HG03378 (cell line): ENCODE results near the gene KCNQ5.
A peak's percentile ranks its signal among the peaks of the same experiment; 100 is the strongest.

Experiments
- ATAC-seq: cut with Tn5 transposase; IDR thresholded peaks from one replicate; pipeline ENCODE4 v1.9.1; 2021; ENCODE audit warnings: mild to moderate bottlenecking, moderate library complexity; ENCODE audit not compliant: unreplicated experiment

Gene KCNQ5

DNA sequence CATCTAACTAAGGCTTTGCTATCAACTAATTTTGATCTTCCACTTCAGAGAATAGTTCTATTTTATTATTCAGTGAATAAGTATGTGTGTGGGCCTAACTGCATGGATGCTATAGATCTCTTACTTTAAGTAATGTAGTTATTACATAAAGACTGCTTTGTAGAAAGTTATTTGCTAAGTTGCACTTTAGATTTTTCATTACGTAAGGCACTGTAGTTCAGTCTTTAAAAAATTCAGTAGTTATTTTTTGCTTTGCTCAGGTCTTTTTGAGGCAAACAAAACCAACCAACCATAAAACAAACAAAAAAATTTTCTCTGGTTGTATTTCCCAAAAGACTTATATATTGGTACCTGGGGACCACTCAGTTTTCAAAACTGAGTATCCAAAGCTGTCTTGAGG lies 53.0 kb downstream of the KCNQ5 start:
- ATAC-seq, result no peak

DNA sequence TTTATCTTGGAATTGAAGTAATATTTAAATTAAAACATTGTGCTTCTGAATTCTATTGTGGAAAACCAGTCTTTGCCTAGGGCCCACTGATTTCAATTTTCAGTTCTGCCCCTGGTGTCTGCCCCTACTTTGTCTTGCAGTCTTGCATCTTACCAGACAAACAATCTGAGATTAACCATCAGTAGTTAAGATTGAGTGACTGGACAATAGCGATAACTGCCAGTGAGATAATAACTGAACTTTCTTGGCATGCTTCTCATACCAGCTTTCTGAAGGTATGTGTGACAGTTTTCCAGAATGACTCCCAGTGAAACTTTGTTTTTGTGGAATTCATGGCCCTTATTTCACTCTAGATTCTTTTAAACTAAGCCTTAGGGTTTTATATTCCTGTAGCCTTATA lies 53.5 kb downstream of the KCNQ5 start:
- no peak for ATAC-seq

DNA sequence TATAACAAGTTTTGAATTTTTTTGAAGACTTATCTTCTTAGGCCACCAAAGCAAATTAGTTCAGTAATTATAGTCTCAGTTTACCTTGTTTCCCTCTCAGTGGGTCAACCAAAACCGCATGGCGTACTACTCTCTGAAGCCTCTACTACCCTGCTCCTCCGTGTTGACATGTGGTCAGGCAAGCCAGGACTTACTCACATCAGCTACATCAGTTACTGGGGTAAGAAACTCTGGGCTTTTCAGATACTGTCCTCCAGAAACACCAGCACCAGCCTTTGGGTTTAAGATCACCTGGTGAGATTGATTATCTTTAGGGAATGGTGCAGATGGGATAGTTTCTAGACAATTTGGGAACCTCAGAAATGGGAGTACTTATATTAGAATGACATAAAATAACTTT lies 55.1 kb downstream of the KCNQ5 start:
- no peak for ATAC-seq

DNA sequence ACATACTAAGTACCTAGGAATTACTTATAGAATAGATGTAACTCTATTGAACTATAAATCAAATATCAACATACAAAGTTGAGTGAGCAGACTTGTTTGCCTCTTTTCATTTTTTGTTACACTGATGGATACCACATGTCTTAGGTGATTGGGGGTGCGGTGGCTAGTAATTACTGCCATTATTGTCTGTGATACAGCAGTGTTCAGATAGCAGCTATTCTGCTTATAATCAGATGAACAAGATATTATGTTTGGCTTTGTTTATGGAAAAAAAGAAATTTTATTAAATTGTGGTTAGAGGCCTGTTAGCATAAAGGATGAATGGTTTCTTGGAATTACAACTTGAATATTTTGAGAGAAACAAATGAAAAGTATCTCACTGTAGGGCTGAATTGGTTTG lies 55.9 kb downstream of the KCNQ5 start:
- no peak for ATAC-seq

DNA sequence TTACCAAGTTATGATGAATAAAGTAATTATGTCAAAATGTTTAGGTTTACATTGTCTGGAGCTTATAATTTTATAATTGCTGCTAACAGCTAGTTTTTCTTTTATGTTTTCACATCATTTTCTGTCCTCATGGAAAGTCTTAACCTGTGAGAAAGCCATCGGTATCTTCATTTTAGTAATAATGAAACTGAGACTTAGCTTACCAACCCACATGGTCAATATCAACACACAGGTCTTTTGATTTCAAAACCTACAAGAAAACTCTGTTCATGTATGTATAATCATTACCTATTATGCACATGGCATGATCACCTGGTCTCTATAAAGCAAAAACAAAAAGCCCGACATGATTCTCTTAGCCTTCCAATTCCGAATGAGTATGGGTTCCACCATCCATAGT lies 61.9 kb downstream of the KCNQ5 start:
- ATAC-seq, result peak; percentile 96

DNA sequence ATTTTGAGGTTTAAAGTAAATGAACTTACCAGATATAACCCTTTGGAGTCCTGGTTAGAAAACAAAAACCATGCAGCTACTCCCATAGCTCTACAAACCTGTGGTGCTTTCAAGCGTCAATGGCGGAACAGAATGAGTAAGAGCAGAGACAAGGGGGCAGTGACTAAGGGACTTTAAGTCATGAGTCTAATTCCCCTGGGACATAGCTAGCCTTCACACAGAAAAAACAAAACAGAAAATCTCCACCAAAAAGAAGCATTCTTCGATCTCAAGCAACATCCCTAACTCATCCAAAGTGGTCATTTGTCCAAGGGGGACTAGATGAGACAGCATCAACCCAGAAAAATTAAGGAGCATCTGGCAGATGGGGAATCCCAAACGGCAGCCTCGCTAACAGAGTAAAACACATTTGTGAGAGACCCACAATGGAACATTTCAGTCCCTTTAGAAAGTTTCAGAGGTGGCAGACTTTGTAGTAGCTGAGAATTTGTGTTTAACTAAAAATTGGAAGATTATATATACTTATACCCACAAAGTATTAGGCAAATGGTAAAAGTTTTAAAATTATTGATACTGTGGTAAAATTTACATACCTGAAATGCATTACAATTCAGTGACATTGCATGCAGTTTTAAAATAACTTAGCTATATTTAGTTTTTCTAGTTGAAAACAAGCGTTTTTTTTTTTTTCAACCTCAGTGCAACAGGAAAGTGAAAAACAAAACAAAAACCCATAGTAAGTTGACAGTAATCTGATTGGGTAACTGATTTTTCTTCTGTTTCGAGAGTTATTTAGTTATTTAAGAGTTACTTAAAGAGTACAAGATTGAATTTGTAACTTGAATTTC lies 67.5 kb downstream of the KCNQ5 start:
- peak; percentile 88 for ATAC-seq

DNA sequence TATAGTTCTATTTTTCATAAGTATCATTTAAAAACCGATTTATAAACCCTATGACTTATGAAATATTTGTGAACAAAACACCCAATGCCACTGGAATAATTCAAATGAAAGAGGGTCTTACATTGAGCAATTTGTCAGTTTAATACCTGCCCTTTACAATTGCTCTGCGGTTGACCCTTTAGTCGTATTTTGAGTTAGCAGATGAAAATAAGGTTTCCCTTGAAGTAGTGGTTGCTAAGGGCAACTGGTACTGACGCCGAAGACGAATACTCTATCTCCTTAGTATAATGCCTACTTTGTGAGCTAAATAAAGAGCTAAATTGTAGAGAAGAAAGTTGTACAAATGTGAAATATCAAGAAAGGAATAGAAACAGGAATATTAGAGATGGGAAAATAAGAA lies 69.4 kb downstream of the KCNQ5 start:
- no peak for ATAC-seq

DNA sequence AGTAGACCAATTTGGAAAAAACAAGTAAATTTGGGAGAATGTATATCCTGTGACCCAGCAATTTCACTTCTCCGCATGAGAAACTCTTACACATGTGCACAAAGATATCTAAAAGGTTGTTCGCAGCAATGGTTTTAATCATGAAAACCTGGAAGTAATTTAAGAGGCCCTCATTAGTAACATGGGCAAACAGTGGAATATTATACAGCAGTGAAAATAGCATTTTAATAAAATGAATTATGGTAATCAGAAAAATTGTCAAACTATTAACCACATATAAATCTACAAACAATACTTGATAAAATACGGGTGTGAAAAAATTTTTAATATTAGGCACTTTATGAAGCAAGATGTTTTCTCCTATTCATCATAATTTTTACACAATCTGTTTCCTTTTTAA lies 74.2 kb downstream of the KCNQ5 start:
- ATAC-seq, result no peak

DNA sequence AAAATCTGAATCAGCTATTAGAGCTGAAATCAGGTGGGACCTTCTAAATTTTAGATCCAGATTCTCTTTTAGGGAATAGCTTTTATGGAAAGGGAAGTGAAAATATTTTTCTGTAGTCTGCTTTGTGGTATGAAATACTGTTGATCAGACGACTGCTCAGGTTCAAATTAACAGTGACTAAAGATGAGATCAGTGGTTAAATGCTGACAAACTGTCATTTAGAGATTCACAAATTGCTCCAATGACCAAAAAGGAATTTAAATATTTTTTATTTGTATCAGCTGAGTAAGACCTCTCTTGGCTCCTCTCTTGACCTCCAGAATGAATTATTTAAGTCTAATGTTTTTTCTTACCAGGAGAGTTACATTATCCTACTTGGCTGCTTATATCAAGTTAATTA lies 77.3 kb downstream of the KCNQ5 start:
- no peak for ATAC-seq

DNA sequence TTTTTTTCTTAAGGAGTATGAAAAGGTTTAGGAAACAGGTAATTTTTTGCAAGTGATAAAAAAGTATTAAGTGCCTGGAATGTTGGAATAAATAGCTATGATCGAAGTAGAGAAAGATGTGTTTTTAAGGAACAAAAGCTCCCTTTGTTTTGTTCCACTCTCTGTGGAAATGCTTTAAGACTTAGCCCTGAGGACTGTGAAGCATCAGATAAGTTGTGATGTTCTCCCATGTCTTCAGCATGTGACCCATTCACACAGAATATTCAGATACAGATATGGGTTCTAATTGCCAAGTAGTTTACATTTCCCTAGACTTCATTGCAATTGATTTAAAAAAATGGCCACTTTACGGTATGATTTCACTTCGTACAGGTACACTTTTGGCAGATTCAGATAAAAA lies 80.6 kb downstream of the KCNQ5 start:
- no peak for ATAC-seq

DNA sequence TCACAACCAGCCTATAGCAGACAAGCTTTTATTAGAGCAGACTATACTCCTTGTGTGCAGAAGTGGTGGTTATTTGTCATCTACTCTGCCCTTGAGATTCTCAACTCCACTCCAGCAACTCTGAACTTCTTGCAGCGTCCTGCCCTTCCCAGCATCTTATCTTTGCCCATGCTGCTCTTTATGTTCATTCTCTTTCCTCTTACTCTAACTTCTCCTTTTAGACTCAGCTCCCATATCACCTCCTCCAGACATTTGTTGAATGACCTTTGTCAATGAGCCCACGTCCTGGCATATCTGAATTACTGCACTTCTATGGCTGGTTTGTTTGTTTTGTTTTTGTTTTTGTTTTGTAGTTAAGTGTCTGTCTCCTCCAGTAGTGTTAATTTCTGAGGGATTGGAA lies 81.2 kb downstream of the KCNQ5 start:
- no peak for ATAC-seq

DNA sequence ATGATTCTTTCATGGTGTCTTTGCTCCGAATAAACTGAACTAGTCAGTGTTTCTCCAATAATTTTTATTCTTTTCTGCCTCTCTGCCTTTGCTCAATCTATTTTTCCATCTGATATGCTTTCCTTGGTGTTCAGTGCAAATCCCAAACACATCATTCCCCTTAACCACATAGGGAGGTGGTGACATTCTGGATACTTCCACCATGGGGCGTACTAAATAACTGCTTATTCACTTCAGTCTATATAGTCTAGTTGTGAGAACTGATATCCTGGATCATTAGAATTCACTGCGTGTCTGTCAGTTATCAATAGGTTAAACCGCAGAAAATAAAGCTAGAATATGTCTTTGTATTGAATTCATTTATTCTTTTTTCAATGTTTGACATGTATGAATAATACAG lies 83.1 kb downstream of the KCNQ5 start:
- no peak for ATAC-seq

DNA sequence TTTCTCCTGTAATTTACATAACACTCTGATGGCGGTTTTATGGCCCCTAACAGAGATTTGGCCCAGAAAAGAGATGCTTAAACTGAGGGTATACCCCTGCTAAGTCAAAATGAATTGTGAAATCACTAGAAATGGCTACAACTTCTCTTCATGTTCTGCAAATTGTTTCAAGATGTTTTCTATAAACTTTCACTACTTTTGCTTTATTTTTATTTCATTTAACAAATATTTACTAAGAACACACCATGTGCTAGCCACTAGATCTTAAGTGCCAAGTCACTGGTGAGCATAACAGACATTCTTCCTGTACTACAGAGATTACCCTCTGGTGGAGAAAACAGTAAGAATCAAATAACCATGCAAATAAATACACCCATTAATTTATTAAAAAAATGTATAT lies 87.6 kb downstream of the KCNQ5 start:
- no peak for ATAC-seq

DNA sequence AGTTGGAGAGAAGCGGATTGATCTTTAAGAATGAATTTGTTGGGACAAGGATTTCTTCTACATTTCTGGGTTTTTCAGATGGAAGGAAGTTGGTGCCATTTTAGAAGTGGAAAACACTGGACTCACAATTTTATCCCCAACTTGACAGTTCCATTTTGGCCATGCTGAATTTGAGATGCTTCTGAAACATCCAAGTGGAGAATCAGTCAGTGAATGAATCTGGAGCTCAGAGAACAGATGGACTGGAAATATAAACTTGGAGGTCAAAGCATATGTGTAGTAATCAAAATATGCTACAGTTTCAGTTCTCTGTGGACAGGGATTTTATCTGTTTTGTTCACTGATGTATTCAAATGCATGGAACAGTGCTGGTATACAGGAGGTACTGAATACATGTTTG lies 89.9 kb downstream of the KCNQ5 start:
- no peak for ATAC-seq

DNA sequence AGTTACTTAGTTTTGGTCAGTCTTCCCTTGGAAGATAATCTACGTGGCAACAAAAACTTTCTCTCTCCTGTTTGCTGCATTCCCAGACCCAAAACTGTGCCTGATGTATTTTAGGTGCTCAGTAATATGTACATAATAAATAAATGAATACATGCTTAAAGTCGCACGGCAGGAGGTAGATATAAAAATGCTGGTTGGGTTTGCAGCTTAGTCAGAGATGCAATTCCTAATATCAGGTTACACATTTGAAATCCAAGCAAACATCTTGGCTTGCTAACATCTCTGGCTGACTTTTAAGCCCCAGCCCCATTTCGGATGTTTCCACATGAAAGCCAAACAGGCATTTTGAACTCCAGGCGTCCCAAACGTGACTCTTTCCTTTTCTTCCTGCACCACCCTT lies 91.0 kb downstream of the KCNQ5 start:
- ATAC-seq, result no peak

DNA sequence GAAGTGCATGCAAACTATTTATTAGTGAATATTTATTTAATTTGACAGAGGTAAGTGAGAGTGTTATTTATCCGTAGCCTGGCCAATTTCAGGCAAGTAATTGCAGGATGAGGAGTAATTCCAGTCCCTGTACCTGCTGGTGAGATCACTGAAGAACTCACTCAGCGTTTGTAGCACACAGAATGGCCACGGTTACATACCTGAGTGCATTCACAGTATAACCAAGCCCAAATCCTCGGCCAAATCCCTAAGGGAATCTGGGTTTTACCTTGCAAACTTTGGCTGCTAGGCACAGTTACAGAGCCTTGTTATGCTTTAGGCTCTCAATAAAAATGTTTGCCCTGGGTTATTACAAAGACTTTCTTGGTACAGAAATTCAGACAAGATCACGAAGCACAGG lies 93.3 kb downstream of the KCNQ5 start:
- ATAC-seq, result no peak

DNA sequence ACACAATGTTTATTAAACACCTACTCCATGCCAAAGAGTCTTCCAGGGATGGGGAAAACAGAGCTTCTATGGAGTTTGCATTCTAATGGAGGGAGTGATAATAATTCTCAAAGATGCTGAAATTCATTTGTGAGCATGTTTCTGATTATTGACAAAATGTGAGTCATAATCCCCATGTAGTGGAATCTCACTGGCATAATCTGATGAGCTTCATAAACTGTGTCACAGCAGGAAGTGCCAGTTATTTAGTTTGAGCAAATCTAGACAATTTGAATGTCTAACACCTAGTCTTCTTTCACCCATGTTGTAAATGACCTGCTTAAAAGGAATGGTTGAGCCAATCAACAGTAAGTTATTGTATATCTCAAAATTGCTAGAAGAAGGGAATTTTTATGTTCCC lies 95.1 kb downstream of the KCNQ5 start:
- no peak for ATAC-seq

DNA sequence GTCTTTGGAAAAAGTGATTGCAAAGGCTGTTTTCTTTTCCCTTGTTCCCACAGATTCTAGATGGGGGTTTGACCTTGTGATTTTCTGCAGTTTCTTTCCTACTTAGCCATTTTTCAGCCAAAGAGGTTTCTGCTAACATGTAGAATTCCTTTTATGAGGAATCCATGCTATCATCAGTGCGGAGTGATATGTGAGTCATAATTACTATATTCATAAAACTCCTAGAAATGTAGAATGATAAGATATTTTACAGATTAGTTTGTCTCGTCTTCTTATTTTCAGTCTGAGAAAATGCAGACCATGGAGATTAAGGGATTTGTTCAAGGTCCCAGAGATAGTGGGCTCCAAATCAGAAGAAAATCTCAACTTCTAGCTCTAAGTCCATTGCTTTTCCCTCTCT lies 98.6 kb downstream of the KCNQ5 start:
- ATAC-seq, result no peak

DNA sequence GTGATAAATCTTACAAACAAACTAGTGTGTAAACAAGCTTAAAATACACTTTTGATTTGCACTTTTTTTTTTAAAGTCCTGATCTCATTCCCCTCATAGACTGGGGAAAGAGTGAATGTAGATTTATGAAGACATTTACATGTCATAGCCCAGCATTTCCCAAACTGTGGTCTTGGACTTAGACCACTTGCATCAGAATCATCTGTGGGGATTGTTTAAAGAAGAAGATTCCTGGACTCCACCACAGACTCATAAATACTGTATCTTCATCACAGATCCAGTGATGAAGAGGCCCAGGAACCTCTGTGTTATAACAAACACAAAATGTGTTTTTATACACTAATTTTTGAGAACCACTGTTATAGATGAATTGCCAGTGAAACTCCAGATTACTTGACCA lies 99.5 kb downstream of the KCNQ5 start:
- ATAC-seq, result no peak

DNA sequence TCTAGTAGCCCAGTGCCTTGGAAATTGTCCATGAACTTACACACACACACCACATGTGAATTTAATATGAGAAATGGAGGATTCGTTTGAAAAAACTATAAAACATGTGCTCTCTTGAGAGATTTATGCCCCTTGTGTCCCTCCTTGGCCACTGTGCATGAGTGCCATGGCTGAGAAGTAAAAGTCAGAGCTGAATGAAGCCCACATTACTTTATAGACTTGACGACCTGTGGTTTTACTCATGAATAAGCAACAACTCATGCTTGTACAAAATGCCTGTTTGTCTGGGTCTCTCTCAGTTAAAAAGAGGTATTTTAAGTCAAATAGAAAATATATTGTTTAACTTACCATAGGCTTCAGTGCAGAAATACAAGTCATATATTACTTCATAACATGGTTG lies 102.7 kb downstream of the KCNQ5 start:
- peak; percentile 92 for ATAC-seq

DNA sequence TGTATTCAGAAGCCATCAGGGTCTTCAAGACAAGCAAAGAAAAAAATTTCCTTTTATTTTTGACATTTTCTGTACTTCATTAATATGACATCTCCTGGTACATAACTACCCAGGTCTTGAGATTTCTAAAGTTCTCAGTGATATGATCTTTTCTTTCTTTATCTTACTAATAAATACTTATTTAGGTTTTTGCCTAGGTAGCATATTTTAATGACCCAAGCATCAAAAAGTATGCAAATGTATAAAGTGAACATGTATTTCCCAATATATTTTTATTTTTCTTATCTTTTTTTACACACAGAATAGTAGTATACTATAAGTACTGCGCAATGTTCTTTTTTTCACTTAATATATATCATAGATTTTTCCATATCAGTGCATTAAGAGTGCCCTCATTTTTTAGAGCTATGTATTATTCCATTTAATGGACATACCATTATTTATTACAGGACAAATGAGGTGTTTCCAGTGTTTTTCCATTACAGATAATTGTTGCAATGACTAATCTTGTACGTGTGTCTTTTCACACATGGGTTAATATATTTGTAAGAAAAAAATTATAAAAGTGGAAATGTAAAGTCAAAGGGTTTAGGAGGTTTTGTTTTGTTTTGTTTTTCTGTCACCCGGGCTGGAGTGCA lies 107.0 kb downstream of the KCNQ5 start:
- ATAC-seq, result no peak

DNA sequence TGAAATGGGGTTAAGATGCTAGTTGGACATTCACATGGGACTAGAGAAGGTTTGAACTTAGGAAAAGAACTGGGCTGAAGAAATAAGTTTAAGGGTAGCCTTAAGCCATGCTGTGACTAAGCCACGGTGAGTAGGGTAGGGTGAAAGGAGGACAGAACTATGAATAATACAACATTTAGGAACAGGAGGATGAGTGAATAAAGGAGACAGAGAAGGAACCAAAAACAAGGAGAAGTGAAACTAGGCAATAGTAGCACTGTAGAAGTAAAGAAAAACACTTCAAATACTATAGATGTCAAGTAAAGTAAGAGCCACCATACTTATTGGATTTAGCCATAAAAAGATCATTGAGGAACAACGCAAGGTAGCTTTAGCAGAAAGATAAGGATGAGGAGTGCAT lies 111.2 kb downstream of the KCNQ5 start:
- peak; percentile 55 for ATAC-seq

DNA sequence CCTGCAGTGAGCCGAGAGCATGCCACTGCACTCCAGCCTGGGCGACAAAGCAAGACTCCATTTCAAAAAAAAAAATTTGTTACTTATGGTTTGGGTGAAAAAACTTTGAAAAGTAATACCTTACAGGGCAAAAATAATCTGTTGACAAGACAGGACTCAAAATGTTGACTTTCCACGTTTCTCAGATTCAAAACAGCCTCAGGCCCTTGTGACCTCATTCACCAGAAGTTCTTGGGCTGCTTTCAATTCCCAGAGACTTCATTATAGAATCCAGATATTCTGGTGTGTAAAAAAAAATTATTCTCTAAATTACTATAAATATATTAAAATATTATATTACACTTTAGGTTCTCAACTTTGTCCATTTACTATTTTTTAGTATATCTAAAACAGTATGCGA lies 116.2 kb downstream of the KCNQ5 start:
- ATAC-seq, result no peak
